Activated CD8-positive, alpha-beta T cell treated with anti-CD3 and anti-CD28 coated beads, Interleukin-2, amount 10 ng/mL, durations not matched to agents 7 days and 5 days (primary cell): ENCODE results near the gene KMT2B. TPM values are rescaled to one million over a fixed set of nuclear protein-coding genes. Genes with fewer than 3 reads are reported as not detected.
"Not testable (repeated sequence)": the region's sequence is repeated elsewhere in the genome, so short reads cannot be mapped to it uniquely, and the experiment has no call there.

Experiments used
- ATAC-seq: fragments of 150-1000 bp; cut with Tn5 transposase; one replicate; pipeline ENCODE4 v1.10.0; 2021; ENCODE audit warnings: moderate library complexity
- CTCF ChIA-PET: fragments of 350-600 bp; sonication (Branson Sonifier 250); formaldehyde crosslinking; loops from one replicate; lab custom pipeline; 2021; ENCODE audit warnings: antibody characterized with exemption; lab: Charles Lee
- POLR2A ChIA-PET: fragments of 350-600 bp; sonication (Branson Sonifier 250); formaldehyde crosslinking; loops from one replicate; lab custom pipeline; 2021; ENCODE audit warnings: antibody characterized with exemption; lab: Charles Lee
- DNase-seq: peaks from one replicate; pipeline ENCODE4 v3.0.0-alpha.2; 2020
- H3K27ac Mint-ChIP-seq: one replicate; pipeline ENCODE4 v1.8.0; 2021; ENCODE audit warnings: mild to moderate bottlenecking, mixed read lengths
- H3K27me3 Mint-ChIP-seq: one replicate; pipeline ENCODE4 v1.8.0; 2021; ENCODE audit warnings: low read depth, mixed read lengths
- H3K36me3 Mint-ChIP-seq: one replicate; pipeline ENCODE4 v1.8.0; 2021; ENCODE audit warnings: low read depth, mixed read lengths
- H3K4me1 Mint-ChIP-seq: one replicate; pipeline ENCODE4 v1.8.0; 2021; ENCODE audit warnings: low read depth, mixed read lengths
- H3K4me3 Mint-ChIP-seq: one replicate; pipeline ENCODE4 v1.8.0; 2021; ENCODE audit warnings: mild to moderate bottlenecking, mixed read lengths
- H3K9me3 Mint-ChIP-seq: one replicate; pipeline ENCODE4 v1.8.0; 2022; ENCODE audit warnings: mixed read lengths; ENCODE audit not compliant: insufficient read depth
- total RNA-seq, 2 experiments: library from RNA; stranded (reverse); gene quantifications; one replicate each; pipeline ENCODE4 v1.2.3, GENCODE V29; 2021

KMT2B gene
- total RNA-seq, 2 experiments from 2014 or later = 58.0 to 64.3 TPM

- Mint-ChIP-seq H3K36me3 (peaks cover 41% of the 10 kb centered on the region), H3K9me3 (no peaks in the 10 kb centered on the region), H3K27ac (no peak overlapping the region), H3K4me1 (peaks cover 30% of the 10 kb centered on the region), H3K4me3 (no peak overlapping the region), H3K27me3 (no peaks in the 10 kb centered on the region)
- no peak for ATAC-seq
- no peak for DNase-seq
- POLR2A ChIA-PET = interaction anchor here (0.6 kb wide), 1 partner anchor 349 kb away, joined by 3 read pairs; no protein-coding TSS in a partner anchor
- CTCF ChIA-PET = interaction anchor here (1.6 kb wide), 1 partner anchor 13 kb away, joined by 3 read pairs; the partner anchor contains the start of gene LIN37
Measured at GRCh38 chr19:35760711-35761349, 43.0 kb downstream of the KMT2B start.

- Mint-ChIP-seq H3K4me1 (peaks cover 4% of the 10 kb centered on the region), H3K27me3 (no peaks in the 10 kb centered on the region), H3K4me3 (no peak overlapping the region), H3K9me3 (no peaks in the 10 kb centered on the region), H3K36me3 (peaks cover 41% of the 10 kb centered on the region), H3K27ac (no peak overlapping the region)
- DNase-seq (no peak), ATAC-seq (no peak)
- ChIA-PET POLR2A (no interaction called here), CTCF (no interaction called here)
Measured at GRCh38 chr19:35764432-35765315, 46.9 kb downstream of the KMT2B start.

GRCh38 chr19:35766571-35767104, 48.8 kb downstream of the KMT2B start:
- no peak for DNase-seq
- ATAC-seq = no peak
- Mint-ChIP-seq H3K9me3 (no peaks in the 10 kb centered on the region), H3K27ac (no peak overlapping the region), H3K4me1 (peaks cover 2% of the 10 kb centered on the region), H3K4me3 (no peak overlapping the region), H3K36me3 (peaks cover 36% of the 10 kb centered on the region), H3K27me3 (no peaks in the 10 kb centered on the region)
- ChIA-PET POLR2A (interaction anchor here (0.8 kb wide), 1 partner anchor 9 kb away, joined by 3 read pairs; the partner anchor contains the start of gene HSPB6), CTCF (no interaction called here)

- H3K4me3 Mint-ChIP-seq = no peak overlapping the region
- CTCF ChIA-PET = no interaction called here
Measured at GRCh38 chr19:35767288-35768081, 49.7 kb downstream of the KMT2B start.

GRCh38 chr19:35768082-35768421, 50.2 kb downstream of the KMT2B start:
- Mint-ChIP-seq H3K4me1 (peaks cover 2% of the 10 kb centered on the region), H3K4me3 (no peak overlapping the region), H3K9me3 (no peaks in the 10 kb centered on the region), H3K27me3 (no peaks in the 10 kb centered on the region), H3K36me3 (peaks cover 30% of the 10 kb centered on the region), H3K27ac (no peak overlapping the region)
- no peak for ATAC-seq
- CTCF ChIA-PET = no interaction called here
- POLR2A ChIA-PET = no interaction called here
- DNase-seq = no peak

More at GRCh38 chr19:35767288-35768081, 49.7 kb downstream of the KMT2B start:
- DNase-seq (no peak), ATAC-seq (no peak)
- H3K27me3 Mint-ChIP-seq = no peaks in the 10 kb centered on the region
- H3K27ac Mint-ChIP-seq = no peak overlapping the region
- H3K9me3 Mint-ChIP-seq = no peaks in the 10 kb centered on the region
- peaks cover 2% of the 10 kb centered on the region for H3K4me1 Mint-ChIP-seq
- POLR2A ChIA-PET = interaction anchor here (0.8 kb wide), 1 partner anchor 10 kb away, joined by 3 read pairs; the partner anchor contains the start of gene HSPB6
- peaks cover 30% of the 10 kb centered on the region for H3K36me3 Mint-ChIP-seq

- POLR2A ChIA-PET, H3K9me3 Mint-ChIP-seq, H3K27me3 Mint-ChIP-seq, DNase-seq, H3K27ac Mint-ChIP-seq, ATAC-seq, H3K4me3 Mint-ChIP-seq: not testable (repeated sequence)
- peaks cover 18% of the 10 kb centered on the region for H3K36me3 Mint-ChIP-seq
- CTCF ChIA-PET = interaction anchor here (0.7 kb wide), 1 partner anchor 47 kb away, joined by 3 read pairs; no protein-coding TSS in a partner anchor
- peaks cover 27% of the 10 kb centered on the region for H3K4me1 Mint-ChIP-seq
Measured at GRCh38 chr19:35772362-35772761, 54.6 kb downstream of the KMT2B start.

- ChIA-PET CTCF (interaction anchor here (0.7 kb wide), 1 partner anchor 46 kb away, joined by 3 read pairs; no protein-coding TSS in a partner anchor), POLR2A (interaction anchor here (0.6 kb wide), 1 partner anchor 41 kb away, joined by 3 read pairs; no protein-coding TSS in a partner anchor)
- Mint-ChIP-seq H3K36me3 (peaks cover 17% of the 10 kb centered on the region), H3K27ac (no peak overlapping the region), H3K4me3 (no peak overlapping the region), H3K9me3 (no peaks in the 10 kb centered on the region), H3K4me1 (peaks cover 27% of the 10 kb centered on the region), H3K27me3 (no peaks in the 10 kb centered on the region)
- no peak for DNase-seq
- no peak for ATAC-seq
Measured at GRCh38 chr19:35773020-35773806, 55.4 kb downstream of the KMT2B start.

- H3K27me3 Mint-ChIP-seq = no peaks in the 10 kb centered on the region
- H3K4me3 Mint-ChIP-seq = peak overlapping the region; percentile 70
- no peak for DNase-seq
- ATAC-seq = no peak
- H3K9me3 Mint-ChIP-seq = no peaks in the 10 kb centered on the region
- ChIA-PET POLR2A (no interaction called here), CTCF (no interaction called here)
- peaks cover 27% of the 10 kb centered on the region for H3K4me1 Mint-ChIP-seq
- no peak overlapping the region for H3K27ac Mint-ChIP-seq
- H3K36me3 Mint-ChIP-seq = peaks cover 12% of the 10 kb centered on the region
Measured at GRCh38 chr19:35774274-35775045, 56.7 kb downstream of the KMT2B start.

- ChIA-PET CTCF (no interaction called here), POLR2A (no interaction called here)
- no peak for ATAC-seq
Measured at GRCh38 chr19:35775046-35775297, 57.2 kb downstream of the KMT2B start.

GRCh38 chr19:35775298-35776101, 57.7 kb downstream of the KMT2B start, which contains the start of gene ARHGAP33:
ARHGAP33 (plus strand) TSS chr19:35775564; CDS start chr19:35775659, 95 bp downstream.
- H3K27me3 Mint-ChIP-seq = no peaks in the 10 kb centered on the region
- no peaks in the 10 kb centered on the region for H3K9me3 Mint-ChIP-seq
- peaks cover 27% of the 10 kb centered on the region for H3K4me1 Mint-ChIP-seq
- peak within 1 kb of the TSS; percentile 80 for H3K4me3 Mint-ChIP-seq
- CTCF ChIA-PET = no interaction called here
- H3K36me3 Mint-ChIP-seq = peaks cover 14% of the 10 kb centered on the region
- POLR2A ChIA-PET = no interaction called here
- H3K27ac Mint-ChIP-seq = peak within 1 kb of the TSS; percentile 83
- peak; percentile 96 for ATAC-seq
- peak; percentile 100 for DNase-seq

More at GRCh38 chr19:35775046-35775297, 57.2 kb downstream of the KMT2B start:
- Mint-ChIP-seq H3K4me1 (peaks cover 27% of the 10 kb centered on the region), H3K27ac (peak overlapping the region; percentile 14), H3K27me3 (no peaks in the 10 kb centered on the region), H3K9me3 (no peaks in the 10 kb centered on the region), H3K36me3 (peaks cover 17% of the 10 kb centered on the region), H3K4me3 (peak overlapping the region; percentile 70)
- no peak for DNase-seq
